ENCODE data around the gene CDH13. TPM values are rescaled to one million over a fixed set of nuclear protein-coding genes. Genes with fewer than 3 reads are reported as not detected.

The CDH13 gene
- total and polyA plus RNA-seq, 2 donors (not counting 1 experiment from before 2014, with no cell fraction given): 27.6 to 96.7 TPM

DNA sequence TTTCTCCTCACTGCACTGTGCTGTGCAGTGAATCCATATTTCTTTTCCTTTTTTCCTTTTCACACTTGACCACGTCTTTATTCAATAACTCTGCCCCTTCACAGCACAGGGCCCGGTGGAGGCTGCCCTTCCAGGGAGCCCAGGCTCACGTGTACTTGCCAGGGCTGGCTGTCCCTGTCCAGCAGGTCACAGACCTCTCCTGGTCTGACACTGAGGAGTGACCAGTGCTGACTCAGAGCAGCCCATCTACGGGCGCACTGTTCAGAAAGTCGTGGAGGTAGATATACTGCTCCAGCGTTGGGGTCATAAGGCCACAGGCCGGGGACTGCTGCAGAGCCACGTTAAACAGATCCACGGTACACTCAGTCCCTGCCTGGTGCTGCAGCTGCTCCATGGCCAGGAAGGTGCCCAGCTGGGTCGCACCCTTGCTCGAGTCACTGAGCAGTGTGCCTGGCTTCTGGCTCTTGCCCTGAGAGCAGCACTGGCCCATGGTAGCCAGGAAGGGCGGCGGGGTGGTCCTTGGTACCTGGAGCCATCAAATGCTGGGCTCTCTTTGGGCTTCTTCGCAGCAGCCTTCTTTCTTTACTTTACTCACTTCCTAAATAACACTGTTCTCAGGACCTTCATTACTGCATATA, 531.7 kb downstream of the CDH13 start:
- no peaks in the 10 kb centered on the region for H3K27me3 ChIP-seq (ENCODE audit: control insufficient read depth, insufficient read depth, low read length)
- no peaks in the 10 kb centered on the region for H3K36me3 ChIP-seq (ENCODE audit: control insufficient read depth, insufficient read depth, low read length)
- no peaks in the 10 kb centered on the region for H3K9me3 ChIP-seq (ENCODE audit: control insufficient read depth, insufficient read depth, low read depth, low read length)
- H3K4me2 ChIP-seq (ENCODE audit: extremely low read depth, insufficient read depth, low read length): no peak overlapping the region
- no peak overlapping the region for H3K27ac ChIP-seq (ENCODE audit: insufficient read depth, low read length)
- H4K20me1 ChIP-seq (ENCODE audit: control insufficient read depth, extremely low read depth, insufficient read depth, low read length): no peaks in the 10 kb centered on the region
- no peak overlapping the region for H3K9ac ChIP-seq (ENCODE audit: insufficient read depth, low read length)
- no peaks in the 10 kb centered on the region for H3K79me2 ChIP-seq (ENCODE audit: control insufficient read depth, insufficient read depth, low read length)
- TF ChIP-seq, protein P1, sequence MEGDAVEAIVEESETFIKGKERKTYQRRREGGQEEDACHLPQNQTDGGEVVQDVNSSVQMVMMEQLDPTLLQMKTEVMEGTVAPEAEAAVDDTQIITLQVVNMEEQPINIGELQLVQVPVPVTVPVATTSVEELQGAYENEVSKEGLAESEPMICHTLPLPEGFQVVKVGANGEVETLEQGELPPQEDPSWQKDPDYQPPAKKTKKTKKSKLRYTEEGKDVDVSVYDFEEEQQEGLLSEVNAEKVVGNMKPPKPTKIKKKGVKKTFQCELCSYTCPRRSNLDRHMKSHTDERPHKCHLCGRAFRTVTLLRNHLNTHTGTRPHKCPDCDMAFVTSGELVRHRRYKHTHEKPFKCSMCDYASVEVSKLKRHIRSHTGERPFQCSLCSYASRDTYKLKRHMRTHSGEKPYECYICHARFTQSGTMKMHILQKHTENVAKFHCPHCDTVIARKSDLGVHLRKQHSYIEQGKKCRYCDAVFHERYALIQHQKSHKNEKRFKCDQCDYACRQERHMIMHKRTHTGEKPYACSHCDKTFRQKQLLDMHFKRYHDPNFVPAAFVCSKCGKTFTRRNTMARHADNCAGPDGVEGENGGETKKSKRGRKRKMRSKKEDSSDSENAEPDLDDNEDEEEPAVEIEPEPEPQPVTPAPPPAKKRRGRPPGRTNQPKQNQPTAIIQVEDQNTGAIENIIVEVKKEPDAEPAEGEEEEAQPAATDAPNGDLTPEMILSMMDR (conservative IDR thresholded peaks at IDR 0.05 in 1 of 2, IDR thresholded peaks at IDR 0.05 in 1 of 2; ENCODE audit: low read depth in 1 of 2, low read length in 2 of 2): no peak
- TF ChIP-seq EZH2 (IDR thresholded peaks at IDR 0.05; ENCODE audit: low read length, missing control alignments): no peak
- no peak overlapping the region for H3K4me3 ChIP-seq (replicated peaks in 1 of 4; ENCODE audit: control extremely low read depth in 1 of 4, insufficient read depth in 1 of 4, low read depth in 3 of 4, low read length in 4 of 4)
- H2AFZ ChIP-seq (ENCODE audit: low read length): no peak overlapping the region
- H3K4me1 ChIP-seq (ENCODE audit: control insufficient read depth, extremely low read depth, insufficient read depth, low read length): no peaks in the 10 kb centered on the region
- DNase-seq (ENCODE audit: low read depth in 2 of 2): no peak

DNA sequence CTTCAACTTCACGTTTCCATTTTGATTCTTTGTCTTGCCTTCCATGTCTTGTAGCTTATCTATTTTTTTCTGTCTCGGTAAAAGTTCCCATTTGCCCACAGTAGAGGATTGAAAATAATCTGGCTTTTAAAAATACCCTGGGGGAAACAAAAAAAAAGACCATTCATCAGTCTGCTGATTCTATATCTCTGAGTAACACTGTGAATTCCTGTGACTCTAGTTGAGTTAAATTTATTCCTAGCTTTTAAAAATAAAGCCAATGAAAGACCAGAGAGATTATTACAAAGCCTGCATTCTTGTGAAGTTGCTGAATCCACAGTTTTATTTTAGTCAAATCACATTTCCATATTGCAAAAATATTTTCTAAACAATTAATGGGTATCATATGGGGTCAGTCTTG, 532.3 kb downstream of the CDH13 start:
- Histone ChIP-seq H3K79me2 (ENCODE audit: control insufficient read depth, insufficient read depth, low read length) (no peaks in the 10 kb centered on the region), H3K4me3 (replicated peaks in 1 of 4; ENCODE audit: control extremely low read depth in 1 of 4, insufficient read depth in 1 of 4, low read depth in 3 of 4, low read length in 4 of 4) (no peak overlapping the region), H3K27me3 (ENCODE audit: control insufficient read depth, insufficient read depth, low read length) (no peaks in the 10 kb centered on the region), H4K20me1 (ENCODE audit: control insufficient read depth, extremely low read depth, insufficient read depth, low read length) (no peaks in the 10 kb centered on the region), H3K9me3 (ENCODE audit: control insufficient read depth, insufficient read depth, low read depth, low read length) (no peaks in the 10 kb centered on the region), H3K36me3 (ENCODE audit: control insufficient read depth, insufficient read depth, low read length) (no peaks in the 10 kb centered on the region), H3K4me2 (ENCODE audit: extremely low read depth, insufficient read depth, low read length) (no peak overlapping the region), H3K4me1 (ENCODE audit: control insufficient read depth, extremely low read depth, insufficient read depth, low read length) (no peaks in the 10 kb centered on the region), H2AFZ (ENCODE audit: low read length) (no peak overlapping the region), H3K27ac (ENCODE audit: insufficient read depth, low read length) (no peak overlapping the region), H3K9ac (ENCODE audit: insufficient read depth, low read length) (no peak overlapping the region)
- no peak for TF ChIP-seq EZH2 (IDR thresholded peaks at IDR 0.05; ENCODE audit: low read length, missing control alignments)
- TF ChIP-seq, protein P1 (conservative IDR thresholded peaks at IDR 0.05 in 1 of 2, IDR thresholded peaks at IDR 0.05 in 1 of 2; ENCODE audit: low read depth in 1 of 2, low read length in 2 of 2): no peak
- DNase-seq (ENCODE audit: low read depth in 2 of 2): no peak

DNA sequence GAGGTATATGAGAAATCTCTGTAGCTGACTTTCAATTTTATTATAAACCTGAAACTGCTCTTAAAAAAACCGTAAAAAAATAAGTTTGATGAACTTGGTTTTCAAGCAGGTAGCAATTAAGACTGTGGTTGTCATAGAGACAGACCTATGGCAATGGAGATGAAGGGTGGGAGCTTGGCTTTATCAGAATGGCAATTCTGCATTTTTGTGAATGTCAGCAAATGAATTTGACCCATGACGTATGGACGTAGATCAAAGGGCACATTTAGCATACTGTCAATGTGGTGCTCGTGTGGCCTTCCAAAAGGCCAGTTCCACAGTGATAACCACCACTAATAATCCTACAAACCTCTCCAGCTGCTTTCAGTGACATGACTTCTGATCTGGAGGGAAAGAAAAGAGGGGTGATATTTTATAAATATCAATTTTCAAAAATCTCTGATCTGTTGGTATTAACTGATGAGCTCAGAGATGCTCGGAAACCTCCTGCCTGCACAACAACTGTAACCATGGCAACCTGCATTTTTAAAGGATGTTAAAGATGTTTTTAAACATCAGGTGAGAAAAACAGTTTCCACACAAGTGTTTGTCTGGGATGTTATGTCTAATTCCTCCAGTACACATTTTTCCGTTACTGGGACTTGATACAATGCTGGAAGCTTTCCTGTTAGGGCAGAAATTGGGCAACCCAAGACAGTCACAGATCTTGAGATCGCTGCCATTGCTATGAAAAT, 533.7 kb downstream of the CDH13 start:
- no peaks in the 10 kb centered on the region for H3K36me3 ChIP-seq (ENCODE audit: control insufficient read depth, insufficient read depth, low read length)
- H3K9me3 ChIP-seq (ENCODE audit: control insufficient read depth, insufficient read depth, low read depth, low read length): no peaks in the 10 kb centered on the region
- TF ChIP-seq, protein P1 (conservative IDR thresholded peaks at IDR 0.05 in 1 of 2, IDR thresholded peaks at IDR 0.05 in 1 of 2; ENCODE audit: low read depth in 1 of 2, low read length in 2 of 2): no peak
- TF ChIP-seq EZH2 (IDR thresholded peaks at IDR 0.05; ENCODE audit: low read length, missing control alignments): no peak
- H3K9ac ChIP-seq (ENCODE audit: insufficient read depth, low read length): no peak overlapping the region
- H3K27me3 ChIP-seq (ENCODE audit: control insufficient read depth, insufficient read depth, low read length): no peaks in the 10 kb centered on the region
- H4K20me1 ChIP-seq (ENCODE audit: control insufficient read depth, extremely low read depth, insufficient read depth, low read length): no peaks in the 10 kb centered on the region
- no peak for DNase-seq (ENCODE audit: low read depth in 2 of 2)
- H3K4me3 ChIP-seq (replicated peaks in 1 of 4; ENCODE audit: control extremely low read depth in 1 of 4, insufficient read depth in 1 of 4, low read depth in 3 of 4, low read length in 4 of 4): no peak overlapping the region
- H3K4me1 ChIP-seq (ENCODE audit: control insufficient read depth, extremely low read depth, insufficient read depth, low read length): no peaks in the 10 kb centered on the region
- no peak overlapping the region for H2AFZ ChIP-seq (ENCODE audit: low read length)
- H3K4me2 ChIP-seq (ENCODE audit: extremely low read depth, insufficient read depth, low read length): no peak overlapping the region
- no peak overlapping the region for H3K27ac ChIP-seq (ENCODE audit: insufficient read depth, low read length)
- H3K79me2 ChIP-seq (ENCODE audit: control insufficient read depth, insufficient read depth, low read length): no peaks in the 10 kb centered on the region

All from fibroblast of lung (primary cell).